GM18867 (cell line): ENCODE results near the gene PEPD.

Source experiments
- ATAC-seq: cut with Tn5 transposase; IDR thresholded peaks from one replicate; pipeline ENCODE4 v1.9.1; 2021; ENCODE audit warnings: mild to moderate bottlenecking, moderate library complexity; ENCODE audit not compliant: unreplicated experiment

PEPD gene

GRCh38 chr19:33428627-33429125 lies 92.9 kb downstream of the PEPD start:
- ATAC-seq: no peak

DNA sequence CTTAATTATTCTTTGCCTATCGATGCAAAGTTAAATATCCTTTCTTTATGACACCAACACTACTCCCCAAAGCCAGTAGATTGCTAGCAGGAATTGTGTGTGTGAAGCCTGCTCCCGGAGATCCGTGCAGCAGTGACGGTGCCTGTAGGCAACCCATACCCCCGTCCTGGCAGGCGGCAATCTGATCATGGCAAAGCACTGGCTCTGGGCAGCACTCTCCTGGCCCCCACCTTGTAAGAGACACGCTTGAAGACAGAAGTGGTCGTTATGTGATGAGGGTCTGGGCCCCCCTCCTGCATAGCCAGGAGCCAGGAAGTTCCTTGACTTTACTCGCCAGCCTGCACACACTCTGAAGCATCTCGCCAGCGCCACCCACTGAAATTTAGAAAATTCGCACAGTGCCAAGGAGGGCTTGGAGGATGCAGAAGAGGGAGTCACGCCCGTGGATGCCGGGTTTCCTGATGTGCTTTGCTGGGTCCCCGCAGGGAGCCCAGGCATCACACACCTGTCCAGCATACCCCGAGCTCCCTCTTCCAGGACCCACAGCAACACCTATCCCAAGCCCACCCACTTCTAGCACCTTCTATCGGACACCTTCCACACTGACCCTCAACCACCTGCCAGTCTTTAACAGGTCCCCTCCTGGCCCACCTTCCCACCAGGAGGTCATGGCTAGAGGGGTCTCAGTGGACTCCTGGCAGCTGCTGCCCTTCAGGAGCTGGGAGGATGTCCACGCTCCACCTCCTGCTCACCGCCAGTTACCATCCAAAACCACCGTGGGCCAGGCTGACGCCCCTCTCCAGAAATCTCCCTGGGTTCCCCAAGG lies 93.6 kb downstream of the PEPD start:
- no peak for ATAC-seq

DNA sequence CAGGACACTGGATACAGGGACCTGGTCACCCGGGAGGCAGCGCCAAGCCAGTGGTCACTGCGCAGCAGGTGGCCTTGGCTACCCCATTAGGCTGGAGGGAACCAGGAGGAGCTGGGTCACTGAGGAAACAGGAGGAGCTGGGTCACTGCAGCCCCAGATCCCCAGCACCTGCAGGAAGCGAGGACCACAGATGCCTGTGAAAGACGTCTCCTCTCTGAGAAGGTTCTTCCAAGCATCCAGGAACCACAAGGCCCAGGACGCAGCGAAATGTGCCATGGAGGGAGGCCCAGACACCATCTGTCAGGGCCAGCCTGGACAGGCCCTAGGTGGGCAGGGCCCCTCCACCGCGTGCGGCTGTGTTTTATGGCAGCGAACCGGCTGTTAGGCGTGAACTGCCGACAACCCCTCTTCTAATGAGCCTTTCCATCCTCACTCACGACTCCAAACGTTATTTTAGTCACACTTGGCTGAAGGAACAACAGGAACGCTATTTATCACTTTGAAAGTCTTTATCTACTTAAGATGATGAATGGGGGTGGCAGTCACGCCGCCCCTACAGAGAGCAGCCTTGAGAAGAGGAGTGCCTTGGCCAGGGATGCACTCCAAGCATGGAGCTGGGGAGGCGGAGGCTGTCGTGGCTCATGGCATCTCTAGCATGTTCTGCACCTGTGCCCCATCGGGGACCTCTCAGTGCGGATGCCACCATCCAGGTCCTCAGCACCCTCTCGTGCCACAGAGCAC lies 94.8 kb downstream of the PEPD start:
- no peak for ATAC-seq

DNA sequence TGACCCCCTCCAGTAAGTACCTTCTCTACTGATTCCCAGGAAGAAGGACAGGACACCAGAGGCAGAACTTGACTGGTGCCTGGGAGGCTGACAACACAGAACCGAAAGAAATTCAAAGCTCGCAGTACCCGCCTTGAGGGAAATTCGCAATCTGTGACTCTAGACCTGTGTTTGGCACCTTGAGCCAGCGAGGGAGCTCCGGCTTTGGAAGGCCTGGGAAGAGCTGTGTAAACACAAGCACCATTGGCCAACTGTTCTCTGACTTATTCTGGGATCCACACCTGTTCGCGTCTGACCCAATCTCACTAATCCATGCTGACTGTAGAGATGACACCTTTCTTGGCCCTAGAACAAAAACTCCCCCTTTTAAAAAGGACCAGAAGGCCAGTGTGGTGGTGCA lies 97.4 kb downstream of the PEPD start:
- ATAC-seq: no peak

DNA sequence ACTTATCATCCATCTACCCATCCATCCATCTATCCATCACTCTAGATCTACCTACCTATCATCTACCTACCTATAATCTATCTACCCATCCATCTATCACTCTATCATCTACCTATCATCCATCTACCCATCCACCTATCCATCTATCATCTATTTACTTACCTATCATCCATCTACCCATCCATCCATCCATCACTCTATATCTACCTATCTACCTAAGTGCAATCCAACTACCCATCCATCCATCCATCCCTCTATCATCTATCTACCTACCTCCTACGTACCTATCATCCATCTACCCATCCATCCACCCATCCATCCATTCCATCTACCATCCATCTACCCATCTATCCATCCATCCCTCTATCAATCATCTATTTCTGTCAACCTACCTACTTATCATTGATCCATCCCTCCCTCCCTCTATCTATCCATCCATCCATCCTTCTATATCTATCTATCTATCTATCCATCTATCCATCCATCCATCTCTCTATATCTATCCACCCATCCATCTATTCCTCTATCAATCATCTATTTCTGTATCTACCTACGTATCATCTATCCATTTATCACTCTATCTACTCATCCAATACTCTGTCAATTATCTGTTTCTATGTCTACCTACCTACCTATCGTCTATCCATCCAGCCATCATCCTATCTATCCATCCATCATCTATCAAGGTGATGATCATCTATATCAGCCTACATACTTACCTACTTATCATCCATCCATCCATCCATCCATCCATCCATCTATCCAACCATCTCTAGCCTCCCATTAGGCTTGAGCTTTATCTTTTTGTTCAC lies 99.0 kb downstream of the PEPD start:
- ATAC-seq: no peak

GRCh38 chr19:33421368-33421767 lies 100.2 kb downstream of the PEPD start:
- no peak for ATAC-seq

DNA sequence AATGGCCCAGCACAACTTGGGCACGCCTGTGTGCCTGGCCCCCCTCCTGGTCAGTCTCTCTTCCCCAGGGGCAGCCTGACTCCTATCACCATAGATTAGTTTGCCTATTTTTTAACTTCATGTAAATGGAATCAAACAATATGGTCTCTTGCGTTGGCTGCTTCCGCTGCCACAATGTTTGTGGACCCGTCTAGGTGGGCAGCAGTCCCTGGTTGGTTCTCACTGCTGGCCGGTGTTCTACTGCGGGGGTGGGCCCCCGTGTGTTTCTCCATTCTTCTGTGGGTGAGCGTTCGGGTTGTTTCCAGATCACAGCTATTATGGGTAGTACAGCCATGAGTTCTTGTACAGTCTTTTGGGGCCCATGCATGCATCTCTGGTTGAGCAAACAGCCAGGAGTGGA lies 100.8 kb downstream of the PEPD start:
- no peak for ATAC-seq

GRCh38 chr19:33419788-33420130 lies 101.8 kb downstream of the PEPD start:
- no peak for ATAC-seq

DNA sequence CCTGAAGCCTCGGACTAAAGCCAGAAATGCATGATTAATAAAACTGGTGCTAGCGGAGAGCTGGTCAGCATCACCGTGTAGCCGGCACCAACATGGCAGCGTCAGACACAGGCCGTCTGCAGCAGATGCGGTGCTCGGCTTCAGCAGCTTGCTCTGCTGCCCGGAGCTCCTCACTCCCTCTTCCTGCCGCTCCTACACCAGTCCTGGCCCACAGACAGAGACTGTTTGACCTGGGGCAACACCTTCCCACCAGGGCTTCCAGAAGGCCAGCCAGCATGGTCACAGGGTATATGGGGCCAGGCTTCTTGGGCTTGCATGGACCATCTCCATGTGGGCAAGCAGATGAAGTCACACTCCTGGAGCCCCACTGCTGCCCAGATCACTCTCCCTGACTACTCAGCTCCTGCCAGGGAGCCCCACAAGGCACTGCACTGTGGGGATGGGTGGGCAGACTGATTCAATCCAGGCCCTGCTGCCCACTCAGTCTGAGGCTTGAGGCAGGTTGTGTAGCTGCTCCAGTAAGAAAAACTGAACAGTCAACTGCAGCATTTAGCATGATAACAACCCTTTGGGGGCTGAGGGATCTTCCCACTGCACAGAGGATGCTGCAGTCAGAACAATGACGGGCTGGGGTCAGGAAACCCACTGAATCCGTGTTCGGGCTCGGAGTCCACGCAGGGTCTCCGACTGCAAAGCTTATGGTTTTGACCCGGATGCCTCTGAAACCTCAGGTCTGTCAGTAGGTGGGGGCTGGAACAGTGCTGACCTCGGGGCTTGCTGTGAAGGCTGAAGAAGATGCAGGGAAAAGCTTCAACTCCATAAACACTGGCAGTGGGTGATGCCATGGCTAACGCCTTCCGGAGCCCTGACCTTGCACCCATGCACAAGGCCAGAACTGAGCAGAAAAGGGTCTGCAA lies 102.5 kb downstream of the PEPD start:
- no peak for ATAC-seq

DNA sequence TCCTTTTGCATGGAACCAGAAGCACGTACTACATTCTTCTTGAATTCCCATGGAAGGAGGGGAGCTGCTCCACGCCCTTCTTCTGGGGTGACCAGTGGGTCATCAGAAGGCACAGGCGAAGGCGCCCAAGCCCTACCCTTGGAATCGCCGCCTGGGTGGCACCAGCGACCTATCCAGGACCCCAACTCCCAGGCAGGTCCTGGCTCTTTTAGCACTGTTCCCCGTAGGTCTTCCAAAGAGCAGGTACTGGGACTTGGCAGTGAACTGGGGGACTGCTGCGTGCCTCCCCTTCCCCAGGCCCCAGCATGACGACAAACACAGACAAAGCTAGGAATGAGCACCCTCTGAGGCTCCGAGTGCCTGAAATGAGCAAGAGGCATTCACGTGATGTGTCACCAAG lies 103.1 kb downstream of the PEPD start:
- no peak for ATAC-seq

GRCh38 chr19:33417751-33418150 lies 103.8 kb downstream of the PEPD start:
- no peak for ATAC-seq

GRCh38 chr19:33416307-33417215 lies 105.0 kb downstream of the PEPD start:
- ATAC-seq: no peak

DNA sequence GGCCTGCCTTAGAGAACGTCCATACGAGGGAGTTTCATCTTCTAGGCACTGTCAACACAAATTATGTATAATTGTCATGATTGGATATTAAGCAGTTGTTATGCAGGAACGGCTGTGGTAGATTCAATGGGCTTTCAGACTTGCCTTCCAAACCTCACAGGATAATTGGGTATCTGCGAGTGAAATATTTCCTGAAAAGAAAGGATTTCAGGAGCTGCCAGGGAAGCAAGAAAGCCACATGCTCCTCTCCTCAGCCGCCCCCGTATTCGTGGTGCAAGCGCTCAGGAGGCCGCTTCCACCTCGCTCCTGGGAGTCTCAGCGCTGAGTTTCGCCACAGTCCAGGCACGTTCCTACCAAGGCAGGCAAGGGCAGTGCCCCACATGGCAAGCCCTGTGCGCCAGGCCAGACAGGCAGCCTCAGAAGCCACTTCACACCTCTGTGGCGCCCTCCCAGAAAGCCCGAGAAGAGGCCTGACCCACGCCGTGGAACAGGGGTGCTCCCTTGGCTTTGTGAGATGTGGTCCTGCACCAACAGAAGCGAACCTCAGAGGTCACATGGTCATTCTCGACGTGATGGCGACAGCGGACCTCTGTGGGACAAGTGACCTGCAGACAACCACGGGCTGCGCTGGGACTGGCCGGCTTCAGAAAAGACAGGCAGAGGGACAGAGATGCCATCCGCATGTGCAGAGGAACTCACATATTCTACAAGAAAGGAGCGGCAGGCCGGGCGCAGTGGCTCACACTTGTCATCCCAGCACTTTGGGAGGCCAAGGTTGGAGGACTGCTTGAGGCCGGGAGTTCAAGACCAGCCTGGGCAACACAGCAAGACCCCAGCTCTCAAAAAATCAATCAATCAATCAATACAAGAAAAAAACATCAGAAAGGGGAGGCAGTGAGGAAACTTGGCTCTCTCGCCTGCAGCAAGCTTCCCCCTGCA lies 106.7 kb downstream of the PEPD start:
- ATAC-seq: no peak

DNA sequence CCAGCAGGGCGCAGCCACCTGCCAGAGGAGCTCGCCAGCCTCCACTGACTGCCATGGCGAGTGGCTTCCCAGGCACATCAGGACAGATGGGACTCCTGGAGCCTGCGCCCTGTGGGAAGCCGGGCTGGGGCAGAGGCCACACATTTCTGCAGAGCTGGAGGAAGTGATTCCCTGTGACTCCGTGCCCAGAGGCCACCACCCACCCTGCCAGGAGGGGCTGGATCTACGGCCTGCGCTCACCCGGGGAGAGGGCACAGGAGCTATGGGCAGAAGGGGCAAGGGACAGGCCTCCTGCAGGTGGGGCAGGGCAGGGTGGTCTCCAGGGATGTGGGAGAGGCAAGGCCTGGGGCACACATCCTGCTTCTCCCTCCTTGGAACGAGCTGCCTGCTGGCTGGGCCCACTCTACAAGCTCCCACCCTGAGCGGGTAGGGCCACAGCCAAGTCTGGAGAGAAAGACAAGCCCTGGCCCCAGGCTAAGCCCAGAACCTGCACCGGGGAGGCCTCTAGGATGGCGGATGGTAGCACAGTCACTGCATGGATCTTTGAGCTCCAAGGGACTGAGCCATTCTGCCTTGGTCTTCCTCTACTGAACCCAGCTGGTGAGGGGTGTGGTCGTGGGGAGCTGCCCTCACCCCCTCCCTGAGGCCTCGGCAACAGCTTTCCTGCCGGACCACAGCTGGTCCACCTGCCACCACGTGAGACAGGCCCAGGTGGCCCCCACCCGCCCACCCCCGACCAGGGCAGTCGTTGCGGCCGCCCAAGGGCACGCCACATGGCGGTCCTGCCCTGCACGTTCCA lies 107.5 kb downstream of the PEPD start:
- ATAC-seq: no peak

- no peak for ATAC-seq
Observed at GRCh38 chr19:33413426-33413725, 108.2 kb downstream of the PEPD start.

GRCh38 chr19:33412601-33413425 lies 108.8 kb downstream of the PEPD start:
- ATAC-seq: no peak
